H9 (cell line): ENCODE data around the gene ANKS1B. TPM values are rescaled to one million over a fixed set of nuclear protein-coding genes. Genes with fewer than 3 reads are reported as not detected.

ENCODE experiments used
- DNase-seq: peaks from one replicate; pipeline ENCODE4 v3.0.0-alpha.2; 2017
- H2AFZ ChIP-seq: one replicate; pipeline ENCODE4 v1.6.1; 2013; ENCODE audit warnings: mild to moderate bottlenecking, low read length, control low read depth, moderate library complexity
- H2AK5ac ChIP-seq: 2 replicates; pipeline ENCODE4 v1.6.1; 2013; ENCODE audit warnings: low read length, control low read depth, mixed read lengths; ENCODE audit not compliant: insufficient read length
- H2BK120ac ChIP-seq: one replicate; pipeline ENCODE4 v1.6.1; 2013; ENCODE audit warnings: low read depth, mild to moderate bottlenecking, low read length, control low read depth, inconsistent platforms; ENCODE audit not compliant: poor library complexity, severe bottlenecking
- H2BK12ac ChIP-seq: 2 replicates; pipeline ENCODE4 v1.6.1; 2013; ENCODE audit warnings: low read length, control low read depth, mixed read lengths, low read depth; ENCODE audit not compliant: insufficient read length
- H2BK15ac ChIP-seq: 2 replicates; pipeline ENCODE4 v1.6.1; 2013; ENCODE audit warnings: low read depth, low read length, control low read depth
- H2BK20ac ChIP-seq: one replicate; pipeline ENCODE4 v1.6.1; 2013; ENCODE audit warnings: low read depth, mild to moderate bottlenecking, low read length, control low read depth, inconsistent platforms; ENCODE audit not compliant: poor library complexity, severe bottlenecking
- H2BK5ac ChIP-seq: 2 replicates; pipeline ENCODE4 v1.6.1; 2013; ENCODE audit warnings: low read length, control low read depth, mixed read lengths; ENCODE audit not compliant: insufficient read length
- H3K14ac ChIP-seq: 2 replicates; pipeline ENCODE4 v1.6.1; 2013; ENCODE audit warnings: low read length, control low read depth; ENCODE audit not compliant: insufficient read depth
- H3K18ac ChIP-seq: 2 replicates; pipeline ENCODE4 v1.6.1; 2013; ENCODE audit warnings: low read depth, mild to moderate bottlenecking, mixed read lengths, low read length, control low read depth; ENCODE audit not compliant: insufficient read length
- H3K23ac ChIP-seq: 2 replicates; pipeline ENCODE4 v1.6.1; 2013; ENCODE audit warnings: low read length, control low read depth, mixed read lengths, low read depth; ENCODE audit not compliant: insufficient read length
- H3K23me2 ChIP-seq: 2 replicates; pipeline ENCODE4 v1.6.1; 2013; ENCODE audit warnings: low read depth, mild to moderate bottlenecking, mixed read lengths, low read length, control low read depth; ENCODE audit not compliant: insufficient read length, poor library complexity, severe bottlenecking
- H3K27ac ChIP-seq: 2 replicates; pipeline ENCODE4 v1.5.1; 2013; ENCODE audit warnings: low read length, control low read depth, mixed read lengths, low read depth; ENCODE audit not compliant: insufficient read length
- H3K27me3 ChIP-seq: 2 replicates; pipeline ENCODE4 v1.6.1; 2013; ENCODE audit warnings: low read length, control low read depth, inconsistent platforms; ENCODE audit not compliant: insufficient read depth
- H3K4ac ChIP-seq: 2 replicates; pipeline ENCODE4 v1.6.1; 2013; ENCODE audit warnings: low read depth, mild to moderate bottlenecking, control low read depth, inconsistent platforms, low read length, moderate library complexity
- H3K4me1 ChIP-seq: 2 replicates; pipeline ENCODE4 v1.6.1; 2013; ENCODE audit warnings: low read length, control low read depth, inconsistent platforms; ENCODE audit not compliant: insufficient read depth
- H3K4me2 ChIP-seq: 2 replicates; pipeline ENCODE4 v1.6.1; 2013; ENCODE audit warnings: low read length, control low read depth, mixed read lengths; ENCODE audit not compliant: insufficient read length, insufficient read depth
- H3K56ac ChIP-seq: 2 replicates; pipeline ENCODE4 v1.6.1; 2013; ENCODE audit warnings: low read depth, mild to moderate bottlenecking, mixed read lengths, low read length, control low read depth; ENCODE audit not compliant: insufficient read length
- H3K79me1 ChIP-seq: 2 replicates; pipeline ENCODE4 v1.6.1; 2013; ENCODE audit warnings: low read depth, mild to moderate bottlenecking, moderate library complexity, low read length, control low read depth, inconsistent platforms; ENCODE audit not compliant: insufficient read depth, poor library complexity, severe bottlenecking
- H3K79me2 ChIP-seq: 2 replicates; pipeline ENCODE4 v1.6.1; 2013; ENCODE audit warnings: low read length, control low read depth, inconsistent platforms; ENCODE audit not compliant: insufficient read depth
- H3K9ac ChIP-seq: 2 replicates; pipeline ENCODE4 v1.6.1; 2013; ENCODE audit warnings: low read length, control low read depth, mixed read lengths; ENCODE audit not compliant: insufficient read length; ENCODE audit errors: extremely low read depth
- H3K9me3 ChIP-seq: one replicate; pipeline ENCODE4 v1.6.1; 2013; ENCODE audit warnings: low read depth, low read length, inconsistent platforms; ENCODE audit not compliant: control insufficient read depth
- H3T11ph ChIP-seq: one replicate; pipeline ENCODE4 v1.6.1; 2013; ENCODE audit warnings: mild to moderate bottlenecking, low read length, control low read depth, inconsistent platforms
- H4K20me1 ChIP-seq: one replicate; pipeline ENCODE4 v1.6.1; 2013; ENCODE audit not compliant: control insufficient read depth, insufficient read length, insufficient read depth
- H4K5ac ChIP-seq: 2 replicates; pipeline ENCODE4 v1.6.1; 2013; ENCODE audit warnings: low read depth, mild to moderate bottlenecking, mixed read lengths, low read length, control low read depth; ENCODE audit not compliant: insufficient read length
- H4K8ac ChIP-seq: replicated peaks from 2 replicates; pipeline ENCODE4 v1.6.1; 2013; ENCODE audit warnings: low read length, control low read depth, mixed read lengths, low read depth; ENCODE audit not compliant: insufficient read length
- H4K91ac ChIP-seq: 2 replicates; pipeline ENCODE4 v1.6.1; 2013; ENCODE audit warnings: low read depth, mild to moderate bottlenecking, moderate library complexity, mixed read lengths, low read length, control low read depth; ENCODE audit not compliant: insufficient read length
- H3K27ac Mint-ChIP-seq, 3 experiments: 2 replicates in 2 of 3; 3 replicates in 1 of 3; pipeline ENCODE4 v1.8.0; 2020 to 2021; ENCODE audit warnings: mixed read lengths in 3 of 3, mild to moderate bottlenecking in 1 of 3, moderate library complexity in 1 of 3
- H3K27me3 Mint-ChIP-seq: 2 replicates; pipeline ENCODE4 v1.8.0; 2021; ENCODE audit warnings: low read depth, mild to moderate bottlenecking, moderate library complexity, mixed read lengths
- H3K36me3 Mint-ChIP-seq, 3 experiments: 2 replicates in 2 of 3; 3 replicates in 1 of 3; pipeline ENCODE4 v1.8.0; 2020 to 2021; ENCODE audit warnings: low read depth in 3 of 3, mixed read lengths in 3 of 3; ENCODE audit not compliant: insufficient read depth in 1 of 3
- H3K4me1 Mint-ChIP-seq, 2 experiments: 2 replicates each; pipeline ENCODE4 v1.8.0; 2020; ENCODE audit warnings: mixed read lengths in 2 of 2
- H3K4me3 Mint-ChIP-seq, 2 experiments: 2 replicates in 1 of 2; 3 replicates in 1 of 2; pipeline ENCODE4 v1.8.0; 2020 to 2021; ENCODE audit warnings: mild to moderate bottlenecking in 2 of 2, mixed read lengths in 2 of 2, moderate library complexity in 1 of 2
- H3K9me3 Mint-ChIP-seq, 2 experiments: 2 replicates in 1 of 2; 3 replicates in 1 of 2; pipeline ENCODE4 v1.8.0; 2020; ENCODE audit warnings: mild to moderate bottlenecking in 2 of 2, mixed read lengths in 2 of 2, moderate library complexity in 1 of 2
- WGBS: extraction: QIAGEN DNeasy Blood & Tissue Kit; methylation state at CpG from one replicate; pipeline ENCODE4 v1.1.7; 2013; ENCODE audit warnings: missing lambda C conversion rate, low lambda C conversion rate, mixed read lengths; ENCODE audit not compliant: insufficient read length; ENCODE audit errors: extremely low coverage; 5-methylcytosine and 5-hydroxymethylcytosine counted together
- total RNA-seq: library from RNA; stranded (reverse); gene quantifications from 2 replicates; pipeline ENCODE4 v1.2.1, GENCODE V29; 2021
- TF ChIP-seq, protein P1 (sequence below): fragments of 200-600 bp; sonication (generic); conservative IDR thresholded peaks from 3 replicates; pipeline ENCODE4 v1.8.0; 2021; ENCODE audit warnings: antibody characterized with exemption, mild to moderate bottlenecking

The ANKS1B gene
- total RNA-seq, 1 experiment from 2014 or later, result 4.1 TPM

DNA sequence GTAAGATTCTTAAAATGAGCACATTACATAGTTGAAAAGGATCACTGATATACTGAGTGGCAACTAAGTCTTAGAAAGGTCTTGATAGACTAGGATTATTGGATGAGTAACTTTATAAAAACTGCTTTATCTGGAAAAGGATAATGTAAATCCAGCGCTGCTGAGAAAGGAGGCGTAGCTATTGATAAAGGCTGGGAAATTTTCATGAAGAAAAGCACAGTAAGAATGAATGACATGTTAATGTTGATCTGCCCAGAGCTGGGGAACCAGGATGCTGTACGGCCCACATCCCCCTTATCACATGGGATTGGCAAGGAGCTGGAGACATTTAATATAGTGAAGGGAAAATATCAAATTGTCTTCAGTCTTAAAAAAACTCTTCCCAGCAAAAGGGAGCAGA, 1165.7 kb downstream of the ANKS1B start:
- Histone ChIP-seq H3K4me1 (peaks cover 4% of the 10 kb centered on the region; the same call in 1 of the 2 replicates), H2BK120ac (no peak overlapping the region), H2BK15ac (no peak overlapping the region), H3K79me2 (no peaks in the 10 kb centered on the region), H4K20me1 (no peaks in the 10 kb centered on the region), H3K14ac (no peak overlapping the region), H3K4me2 (no peak overlapping the region), H3T11ph (no peak overlapping the region), H3K56ac (no peak overlapping the region), H3K27me3 (no peaks in the 10 kb centered on the region), H2AK5ac (no peak overlapping the region), H3K4ac (no peak overlapping the region), H4K5ac (no peak overlapping the region), H3K18ac (no peak overlapping the region), H3K27ac (no peak overlapping the region), H2BK5ac (no peak overlapping the region), H3K9ac (no peak overlapping the region), H4K91ac (no peak overlapping the region), H3K23me2 (no peaks in the 10 kb centered on the region), H4K8ac (no peak overlapping the region), H2AFZ (no peak overlapping the region), H2BK20ac (no peak overlapping the region), H3K23ac (no peak overlapping the region), H2BK12ac (no peak overlapping the region), H3K9me3 (no peaks in the 10 kb centered on the region), H3K79me1 (no peaks in the 10 kb centered on the region)
- H3K4me1 Mint-ChIP-seq, result peaks cover 31 to 39% of the 10 kb centered on the region in 2 experiments
- no peaks in the 10 kb centered on the region for H3K27me3 Mint-ChIP-seq
- H3K4me3 Mint-ChIP-seq, result no peak overlapping the region
- TF ChIP-seq, protein P1, sequence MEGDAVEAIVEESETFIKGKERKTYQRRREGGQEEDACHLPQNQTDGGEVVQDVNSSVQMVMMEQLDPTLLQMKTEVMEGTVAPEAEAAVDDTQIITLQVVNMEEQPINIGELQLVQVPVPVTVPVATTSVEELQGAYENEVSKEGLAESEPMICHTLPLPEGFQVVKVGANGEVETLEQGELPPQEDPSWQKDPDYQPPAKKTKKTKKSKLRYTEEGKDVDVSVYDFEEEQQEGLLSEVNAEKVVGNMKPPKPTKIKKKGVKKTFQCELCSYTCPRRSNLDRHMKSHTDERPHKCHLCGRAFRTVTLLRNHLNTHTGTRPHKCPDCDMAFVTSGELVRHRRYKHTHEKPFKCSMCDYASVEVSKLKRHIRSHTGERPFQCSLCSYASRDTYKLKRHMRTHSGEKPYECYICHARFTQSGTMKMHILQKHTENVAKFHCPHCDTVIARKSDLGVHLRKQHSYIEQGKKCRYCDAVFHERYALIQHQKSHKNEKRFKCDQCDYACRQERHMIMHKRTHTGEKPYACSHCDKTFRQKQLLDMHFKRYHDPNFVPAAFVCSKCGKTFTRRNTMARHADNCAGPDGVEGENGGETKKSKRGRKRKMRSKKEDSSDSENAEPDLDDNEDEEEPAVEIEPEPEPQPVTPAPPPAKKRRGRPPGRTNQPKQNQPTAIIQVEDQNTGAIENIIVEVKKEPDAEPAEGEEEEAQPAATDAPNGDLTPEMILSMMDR, result no peak
- peak overlapping the region in 1 of 3 experiments; percentile 20; a peak in 2 of 7 replicates for H3K27ac Mint-ChIP-seq
- no peak for DNase-seq
- no peaks in the 10 kb centered on the region for H3K36me3 Mint-ChIP-seq
- no peaks in the 10 kb centered on the region; a peak in 1 of 5 replicates for H3K9me3 Mint-ChIP-seq
- WGBS, result no CpG with 5 or more reads among the region's 3 CpGs
